ENCODE results near the gene TFEC. TPM values are rescaled to one million over a fixed set of nuclear protein-coding genes. Genes with fewer than 3 reads are reported as not detected.
"Not testable (repeated sequence)": the region's sequence is repeated elsewhere in the genome, so short reads cannot be mapped to it uniquely, and the experiment has no call there.

Gene TFEC
- total RNA-seq, 2 experiments from 2014 or later: not detected

- no peaks in the 10 kb centered on the region for H3K36me3 Mint-ChIP-seq (ENCODE audit: low read depth)
- DNase-seq (no peak), ATAC-seq (no peak)
- no peak overlapping the region for H3K4me3 Mint-ChIP-seq
- H3K27me3 Mint-ChIP-seq: no peaks in the 10 kb centered on the region
- POLR2A ChIA-PET: no interaction called here
- H3K9me3 Mint-ChIP-seq (ENCODE audit: low read depth): no peaks in the 10 kb centered on the region
- H3K27ac Mint-ChIP-seq: no peak overlapping the region
- intact Hi-C loops (cut with DNase I, micrococcal nuclease): no loop called here
- H3K4me1 Mint-ChIP-seq: no peaks in the 10 kb centered on the region
- CTCF ChIA-PET: no interaction called here
Observed at GRCh38 chr7:115953592-115954255, 76.8 kb downstream of the TFEC start.

DNA sequence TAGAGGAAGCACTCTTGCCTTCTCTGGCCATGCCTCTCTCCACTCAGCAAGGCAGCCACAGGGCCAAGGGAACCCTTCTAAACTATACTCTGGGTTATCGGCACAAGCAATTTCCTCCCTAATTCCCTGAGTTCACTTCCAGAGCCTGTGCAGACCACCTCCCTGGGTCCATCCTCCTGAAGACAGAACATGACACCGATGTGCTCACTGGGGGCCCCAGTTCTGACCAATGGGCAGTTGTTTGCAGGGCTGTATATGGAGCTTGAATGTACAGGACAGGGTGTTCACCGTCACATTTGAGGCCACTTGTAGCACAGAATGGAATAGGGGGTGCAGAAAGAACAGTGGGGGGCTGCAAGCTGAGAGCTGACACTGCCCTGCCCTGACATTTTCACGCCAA, 77.7 kb downstream of the TFEC start:
- Mint-ChIP-seq H3K4me3 (no peak overlapping the region), H3K36me3 (ENCODE audit: low read depth) (no peaks in the 10 kb centered on the region), H3K9me3 (ENCODE audit: low read depth) (no peaks in the 10 kb centered on the region), H3K27me3 (no peaks in the 10 kb centered on the region), H3K27ac (no peak overlapping the region), H3K4me1 (no peaks in the 10 kb centered on the region)
- DNase-seq (no peak), ATAC-seq (no peak)
- ChIA-PET POLR2A (no interaction called here), CTCF (no interaction called here)
- intact Hi-C loops (cut with DNase I, micrococcal nuclease): no loop called here

GRCh38 chr7:115951547-115951946, 79.0 kb downstream of the TFEC start:
- CTCF ChIA-PET: no interaction called here
- intact Hi-C loops (cut with DNase I, micrococcal nuclease): no loop called here
- no peaks in the 10 kb centered on the region for H3K27me3 Mint-ChIP-seq

DNA sequence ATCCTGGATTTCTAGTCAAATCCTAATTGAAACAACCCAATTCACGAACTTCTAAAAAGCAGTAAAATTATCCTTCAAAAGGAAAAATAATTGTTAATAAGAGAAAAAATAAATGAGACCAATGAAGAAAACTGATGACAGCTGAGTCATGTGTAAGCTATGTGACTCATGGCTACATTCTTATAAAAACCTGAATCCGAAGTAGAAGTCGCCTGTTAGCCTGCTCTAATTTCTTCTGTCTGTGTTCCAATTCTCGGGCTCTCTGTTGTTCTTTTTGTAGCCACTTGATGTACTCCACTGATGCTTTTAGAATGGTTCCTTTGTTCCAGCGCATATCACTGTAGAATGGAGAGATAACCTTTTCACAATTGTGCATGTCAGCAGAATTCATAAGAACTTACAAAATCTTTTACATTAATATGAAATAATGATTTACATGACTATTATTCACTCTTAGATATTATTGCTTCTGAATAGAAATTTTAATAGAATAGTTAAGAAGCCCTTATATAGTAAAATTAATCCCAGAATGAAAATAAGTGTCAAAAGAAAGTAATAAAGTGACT, 88.8 kb downstream of the TFEC start:
- Mint-ChIP-seq H3K27me3 (no peaks in the 10 kb centered on the region), H3K27ac (no peak overlapping the region), H3K9me3 (ENCODE audit: low read depth) (no peaks in the 10 kb centered on the region), H3K4me3 (no peak overlapping the region), H3K36me3 (ENCODE audit: low read depth) (no peaks in the 10 kb centered on the region), H3K4me1 (no peaks in the 10 kb centered on the region)
- POLR2A ChIA-PET: no interaction called here
- ATAC-seq: no peak
- CTCF ChIA-PET: no interaction called here
- no peak for DNase-seq
- intact Hi-C loops (cut with DNase I, micrococcal nuclease): no loop called here

More at GRCh38 chr7:115951547-115951946, 79.0 kb downstream of the TFEC start:
- POLR2A ChIA-PET: no interaction called here
- no peak for DNase-seq
- no peak for ATAC-seq
- no peak overlapping the region for H3K27ac Mint-ChIP-seq
- no peaks in the 10 kb centered on the region for H3K36me3 Mint-ChIP-seq (ENCODE audit: low read depth)
- no peak overlapping the region for H3K4me3 Mint-ChIP-seq
- no peaks in the 10 kb centered on the region for H3K4me1 Mint-ChIP-seq
- no peaks in the 10 kb centered on the region for H3K9me3 Mint-ChIP-seq (ENCODE audit: low read depth)

DNA sequence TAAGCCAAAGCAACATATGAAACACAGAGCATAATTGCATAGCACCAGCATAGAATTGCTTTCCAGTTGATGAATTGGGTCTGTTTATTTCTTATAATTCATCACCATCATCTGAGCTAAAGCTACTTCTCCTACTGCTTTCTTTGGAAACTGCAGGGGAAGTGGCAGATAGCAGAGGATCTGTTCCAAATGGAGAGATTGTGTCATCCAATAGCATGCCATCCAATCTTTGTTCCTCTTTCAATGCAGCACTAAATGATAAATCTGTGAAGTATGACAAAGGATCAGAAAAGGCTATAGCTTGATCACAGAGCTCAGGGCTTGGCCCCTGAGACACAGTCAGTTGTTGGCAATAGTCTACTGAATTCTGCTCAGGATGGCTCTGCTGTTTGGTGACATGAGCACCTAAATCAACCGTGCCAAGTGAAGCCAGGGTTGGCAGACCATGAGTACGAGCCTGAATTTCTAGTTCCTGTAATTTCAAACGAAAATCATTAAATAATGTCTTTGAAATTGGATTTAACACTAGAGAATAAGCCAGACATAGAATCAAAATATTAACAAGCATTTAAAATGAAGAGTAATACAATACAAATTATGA, 90.0 kb downstream of the TFEC start:
- intact Hi-C loops (cut with DNase I, micrococcal nuclease): no loop called here
- CTCF ChIA-PET: no interaction called here
- Mint-ChIP-seq H3K9me3 (ENCODE audit: low read depth) (no peaks in the 10 kb centered on the region), H3K36me3 (ENCODE audit: low read depth) (no peaks in the 10 kb centered on the region), H3K4me3 (no peak overlapping the region), H3K27me3 (no peaks in the 10 kb centered on the region), H3K27ac (no peak overlapping the region), H3K4me1 (no peaks in the 10 kb centered on the region)
- ATAC-seq (no peak), DNase-seq (no peak)
- POLR2A ChIA-PET: no interaction called here

GRCh38 chr7:115937960-115938359, 92.6 kb downstream of the TFEC start:
- H3K27me3 Mint-ChIP-seq: no peaks in the 10 kb centered on the region
- no peak overlapping the region for H3K4me3 Mint-ChIP-seq
- no peak for ATAC-seq
- ChIA-PET POLR2A (no interaction called here), CTCF (no interaction called here)
- no peaks in the 10 kb centered on the region for H3K4me1 Mint-ChIP-seq
- intact Hi-C loops (cut with DNase I, micrococcal nuclease): no loop called here
- no peaks in the 10 kb centered on the region for H3K9me3 Mint-ChIP-seq (ENCODE audit: low read depth)
- H3K36me3 Mint-ChIP-seq (ENCODE audit: low read depth): no peaks in the 10 kb centered on the region
- no peak overlapping the region for H3K27ac Mint-ChIP-seq
- DNase-seq: no peak

GRCh38 chr7:115933471-115933870, 97.1 kb downstream of the TFEC start:
- no peaks in the 10 kb centered on the region for H3K4me1 Mint-ChIP-seq
- intact Hi-C loops (cut with DNase I, micrococcal nuclease): no loop called here
- no peaks in the 10 kb centered on the region for H3K27me3 Mint-ChIP-seq
- DNase-seq (no peak), ATAC-seq (no peak)
- ChIA-PET POLR2A (no interaction called here), CTCF (no interaction called here)
- H3K36me3 Mint-ChIP-seq (ENCODE audit: low read depth): no peaks in the 10 kb centered on the region
- H3K4me3 Mint-ChIP-seq: no peak overlapping the region
- H3K9me3 Mint-ChIP-seq (ENCODE audit: low read depth): peaks cover 3% of the 10 kb centered on the region
- H3K27ac Mint-ChIP-seq: no peak overlapping the region

DNA sequence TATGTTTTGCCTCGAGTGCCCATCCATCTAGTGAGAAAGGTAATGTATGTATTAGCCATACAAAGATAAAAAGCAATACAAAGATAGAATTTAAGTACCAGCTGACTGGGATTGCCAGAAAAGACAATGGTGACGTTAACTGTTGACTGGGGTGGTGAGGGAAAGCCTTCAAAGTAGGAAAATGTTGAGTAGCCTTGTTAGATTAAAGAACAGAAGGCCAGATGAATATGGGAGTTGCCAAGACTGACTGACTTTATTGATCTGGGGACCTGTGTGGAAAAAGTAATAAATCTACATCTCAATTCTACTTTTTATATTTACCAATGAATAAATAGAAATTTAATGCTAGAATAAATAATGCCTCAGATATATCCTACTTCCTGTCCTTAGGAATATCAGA, 97.7 kb downstream of the TFEC start:
- intact Hi-C loops (cut with DNase I, micrococcal nuclease): no loop called here
- Mint-ChIP-seq H3K27me3 (no peaks in the 10 kb centered on the region), H3K36me3 (ENCODE audit: low read depth) (no peaks in the 10 kb centered on the region), H3K4me1 (no peaks in the 10 kb centered on the region), H3K27ac (no peak overlapping the region), H3K4me3 (no peak overlapping the region), H3K9me3 (ENCODE audit: low read depth) (peaks cover 3% of the 10 kb centered on the region)
- DNase-seq (no peak), ATAC-seq (no peak)
- ChIA-PET CTCF (no interaction called here), POLR2A (no interaction called here)

- H3K9me3 Mint-ChIP-seq (ENCODE audit: low read depth); POLR2A ChIA-PET; ATAC-seq: not testable (repeated sequence)
Observed at GRCh38 chr7:115930184-115930583, 100.4 kb downstream of the TFEC start.

GRCh38 chr7:115929736-115930135, 100.8 kb downstream of the TFEC start:
- POLR2A ChIA-PET; H3K36me3 Mint-ChIP-seq (ENCODE audit: low read depth); DNase-seq: not testable (repeated sequence)

More at GRCh38 chr7:115930184-115930583, 100.4 kb downstream of the TFEC start:
- CTCF ChIA-PET; H3K36me3 Mint-ChIP-seq (ENCODE audit: low read depth); DNase-seq; H3K27ac Mint-ChIP-seq; H3K27me3 Mint-ChIP-seq; H3K4me1 Mint-ChIP-seq; H3K4me3 Mint-ChIP-seq; intact Hi-C loops (cut with DNase I, micrococcal nuclease): not testable (repeated sequence)

DNA sequence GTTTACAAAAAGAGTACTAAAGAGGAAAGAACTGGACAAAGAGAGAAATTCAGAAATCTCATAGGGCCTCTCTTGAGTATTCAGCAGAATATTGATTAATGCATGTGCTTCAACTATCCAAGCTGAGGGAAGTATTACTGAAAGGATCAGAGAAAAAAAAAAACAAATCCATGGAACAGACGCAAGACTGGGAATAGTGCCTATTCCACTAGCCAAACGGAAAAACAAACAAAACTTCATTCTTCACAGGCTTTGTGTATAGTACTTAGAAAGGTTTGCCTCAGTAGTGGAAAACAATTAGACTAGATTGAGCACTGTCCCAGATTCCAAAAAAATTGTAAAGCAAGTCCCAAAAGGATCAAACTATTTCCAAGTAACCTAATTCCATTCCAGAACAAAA, 106.2 kb downstream of the TFEC start:
- intact Hi-C loops (cut with DNase I, micrococcal nuclease): no loop called here
- no peaks in the 10 kb centered on the region for H3K4me1 Mint-ChIP-seq
- POLR2A ChIA-PET: no interaction called here
- no peak overlapping the region for H3K27ac Mint-ChIP-seq
- ATAC-seq: no peak
- H3K27me3 Mint-ChIP-seq: no peaks in the 10 kb centered on the region
- no peak for DNase-seq
- CTCF ChIA-PET: no interaction called here
- no peaks in the 10 kb centered on the region for H3K36me3 Mint-ChIP-seq (ENCODE audit: low read depth)
- H3K4me3 Mint-ChIP-seq: no peak overlapping the region
- peaks cover under 1% of the 10 kb centered on the region for H3K9me3 Mint-ChIP-seq (ENCODE audit: low read depth)

More at GRCh38 chr7:115929736-115930135, 100.8 kb downstream of the TFEC start:
- H3K4me3 Mint-ChIP-seq; H3K27me3 Mint-ChIP-seq; H3K4me1 Mint-ChIP-seq; H3K27ac Mint-ChIP-seq; ATAC-seq; CTCF ChIA-PET; H3K9me3 Mint-ChIP-seq (ENCODE audit: low read depth); intact Hi-C loops (cut with DNase I, micrococcal nuclease): not testable (repeated sequence)

DNA sequence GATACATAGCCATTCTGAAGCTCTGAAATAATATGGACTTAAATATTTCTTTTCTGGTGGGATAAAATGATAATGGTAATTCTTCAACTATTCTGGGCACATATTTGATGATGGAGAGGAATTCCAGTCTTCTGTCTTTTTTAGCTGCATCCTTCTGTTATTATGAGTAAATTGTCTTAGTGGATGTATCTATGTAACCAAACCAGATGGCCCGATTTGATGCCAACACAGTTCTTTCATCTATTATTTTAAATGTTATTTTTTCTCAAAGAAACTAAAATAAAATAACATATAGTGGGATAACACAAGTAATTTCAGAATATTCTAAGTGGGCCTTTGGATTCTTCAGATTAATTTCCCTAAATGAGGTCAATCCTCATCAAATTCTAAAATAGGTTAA, 110.2 kb downstream of the TFEC start:
- CTCF ChIA-PET: interaction anchor here (0.6 kb wide), 1 partner anchor 15 kb away, joined by 3 read pairs; no protein-coding TSS in a partner anchor
- H3K4me1 Mint-ChIP-seq: no peaks in the 10 kb centered on the region

More for the DNA sequence above, 110.2 kb downstream of the TFEC start:
- ATAC-seq (no peak), DNase-seq (no peak)
- intact Hi-C loops (cut with DNase I, micrococcal nuclease): no loop called here
- H3K4me3 Mint-ChIP-seq: no peak overlapping the region
- POLR2A ChIA-PET: no interaction called here
- no peaks in the 10 kb centered on the region for H3K36me3 Mint-ChIP-seq (ENCODE audit: low read depth)
- H3K27me3 Mint-ChIP-seq: no peaks in the 10 kb centered on the region
- H3K27ac Mint-ChIP-seq: no peak overlapping the region
- H3K9me3 Mint-ChIP-seq (ENCODE audit: low read depth): no peaks in the 10 kb centered on the region

All from activated CD4-positive, alpha-beta T cell treated with anti-CD3 and anti-CD28 coated beads for 36 hours (primary cell).